DND-41 (cell line): ENCODE data around the gene ATP13A4.

Source experiments
- CTCF ChIP-seq: IDR thresholded peaks from 2 replicates; pipeline ENCODE4 v1.5.1; 2012; ENCODE audit warnings: borderline replicate concordance, low read length, moderate library complexity, mild to moderate bottlenecking; ENCODE audit not compliant: poor library complexity, severe bottlenecking; ENCODE audit errors: extremely low read depth
- EZH2 ChIP-seq: IDR thresholded peaks from 3 replicates; pipeline ENCODE4 v1.6.1; 2012; ENCODE audit warnings: borderline replicate concordance, low read depth, mild to moderate bottlenecking, moderate library complexity, low read length, inconsistent platforms; ENCODE audit not compliant: severe bottlenecking

GRCh38 chr3:193564012-193564411 is 9.3 kb upstream of the ATP13A4 start:
- peak; percentile 26 for TF ChIP-seq CTCF
- TF ChIP-seq EZH2, result no peak
